ENCODE results near the gene FAM3A.

The FAM3A gene

DNA sequence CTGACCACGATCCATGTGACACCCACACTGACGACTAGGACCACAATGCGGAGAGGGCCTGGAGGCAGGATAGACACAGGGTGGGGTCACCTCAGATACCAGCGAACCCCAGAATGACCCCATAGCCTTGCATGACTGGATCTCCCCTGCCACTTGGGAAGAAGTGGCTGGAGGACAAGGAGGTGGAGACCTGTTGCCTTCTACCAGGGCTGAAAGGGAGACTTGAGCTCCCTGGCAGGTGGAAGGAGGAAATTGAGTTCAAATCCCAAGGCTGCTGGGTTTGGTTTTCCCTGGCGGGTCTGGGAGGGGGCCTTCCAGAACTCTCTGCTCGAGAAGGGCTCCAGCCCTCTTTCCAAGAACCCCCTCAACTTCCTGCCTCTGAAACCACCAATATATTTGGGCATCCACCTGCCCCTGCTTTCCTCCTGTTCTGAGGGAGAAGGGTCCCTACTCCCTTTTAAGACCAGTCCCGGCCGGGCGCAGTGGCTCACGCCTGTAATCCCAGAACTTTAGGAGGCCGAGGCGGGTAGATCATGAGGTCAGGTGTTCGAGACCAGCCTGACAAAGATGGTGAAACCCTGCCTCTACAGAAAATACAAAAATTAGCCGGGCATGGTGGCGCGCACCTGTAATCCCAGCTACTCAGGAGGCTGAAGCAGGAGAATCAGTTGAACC is 3.0 kb downstream of the FAM3A start:
- no peak for TF ChIP-seq GATA3 (IDR thresholded peaks at IDR 0.05; ENCODE audit: low read depth, low read length)
- TF ChIP-seq GATA2 (IDR thresholded peaks at IDR 0.05; ENCODE audit: low read depth, low read length), result no peak

DNA sequence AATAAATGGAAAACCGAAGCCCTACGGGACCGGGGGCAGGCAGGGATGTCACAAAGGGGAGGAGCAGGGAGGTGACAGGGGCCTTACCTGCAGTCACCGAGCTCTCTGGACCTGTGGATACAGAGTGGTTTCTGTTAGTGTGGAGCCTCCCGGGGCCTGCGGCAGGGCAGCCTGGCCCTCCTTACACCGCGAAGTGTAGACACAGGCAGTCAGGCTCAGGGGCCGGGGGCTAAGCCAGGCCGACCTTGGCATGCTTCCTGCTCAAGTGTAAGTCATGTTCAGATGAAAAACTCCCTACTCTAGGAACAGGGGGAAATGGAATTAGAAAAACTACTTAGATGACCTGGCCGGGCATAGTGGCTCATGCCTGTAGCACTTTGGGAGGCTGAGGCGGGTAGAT is 4.3 kb downstream of the FAM3A start:
- TF ChIP-seq GATA3 (IDR thresholded peaks at IDR 0.05; ENCODE audit: low read depth, low read length) (no peak), GATA2 (IDR thresholded peaks at IDR 0.05; ENCODE audit: low read depth, low read length) (no peak)

DNA sequence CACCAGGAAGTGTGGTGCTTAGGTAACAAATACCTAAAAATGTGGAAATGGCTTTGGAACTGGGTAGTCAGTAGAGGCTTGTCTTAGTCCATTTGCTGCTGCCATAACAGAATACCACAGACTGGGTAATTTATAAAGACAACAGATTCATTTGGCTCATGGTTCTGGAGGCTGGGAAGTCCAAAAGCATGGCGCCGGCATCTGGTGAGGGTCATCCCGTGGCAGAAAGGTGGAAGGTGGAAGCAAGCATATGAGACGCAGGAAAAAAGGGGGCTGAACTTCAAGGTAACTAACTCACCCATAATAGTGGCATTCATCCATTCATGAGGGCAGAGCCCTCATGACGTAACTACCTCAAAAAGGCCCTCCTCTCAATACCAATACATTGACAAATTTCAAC is 6.6 kb downstream of the FAM3A start:
- TF ChIP-seq GATA2 (IDR thresholded peaks at IDR 0.05; ENCODE audit: low read depth, low read length) (no peak), GATA3 (IDR thresholded peaks at IDR 0.05; ENCODE audit: low read depth, low read length) (no peak)

DNA sequence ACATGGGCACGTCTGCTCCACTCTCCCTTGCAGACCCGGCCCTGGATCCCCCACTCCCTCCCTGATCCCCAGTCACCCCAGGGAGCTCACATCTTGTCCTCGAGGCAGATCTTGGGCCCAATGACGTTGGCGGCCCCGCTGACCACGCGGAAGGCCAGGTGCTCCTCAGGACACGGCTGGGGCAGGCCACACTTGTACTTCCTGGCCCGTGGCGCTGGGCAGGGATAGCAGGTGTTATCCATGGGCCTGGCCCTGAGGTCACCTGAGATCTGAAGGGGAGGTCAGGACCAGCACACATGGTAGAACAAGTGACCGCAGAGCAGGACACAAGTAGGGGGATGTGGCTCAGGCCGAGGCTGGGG is 7.7 kb downstream of the FAM3A start:
- TF ChIP-seq GATA3 (IDR thresholded peaks at IDR 0.05; ENCODE audit: low read depth, low read length), result no peak
- no peak for TF ChIP-seq GATA2 (IDR thresholded peaks at IDR 0.05; ENCODE audit: low read depth, low read length)

DNA sequence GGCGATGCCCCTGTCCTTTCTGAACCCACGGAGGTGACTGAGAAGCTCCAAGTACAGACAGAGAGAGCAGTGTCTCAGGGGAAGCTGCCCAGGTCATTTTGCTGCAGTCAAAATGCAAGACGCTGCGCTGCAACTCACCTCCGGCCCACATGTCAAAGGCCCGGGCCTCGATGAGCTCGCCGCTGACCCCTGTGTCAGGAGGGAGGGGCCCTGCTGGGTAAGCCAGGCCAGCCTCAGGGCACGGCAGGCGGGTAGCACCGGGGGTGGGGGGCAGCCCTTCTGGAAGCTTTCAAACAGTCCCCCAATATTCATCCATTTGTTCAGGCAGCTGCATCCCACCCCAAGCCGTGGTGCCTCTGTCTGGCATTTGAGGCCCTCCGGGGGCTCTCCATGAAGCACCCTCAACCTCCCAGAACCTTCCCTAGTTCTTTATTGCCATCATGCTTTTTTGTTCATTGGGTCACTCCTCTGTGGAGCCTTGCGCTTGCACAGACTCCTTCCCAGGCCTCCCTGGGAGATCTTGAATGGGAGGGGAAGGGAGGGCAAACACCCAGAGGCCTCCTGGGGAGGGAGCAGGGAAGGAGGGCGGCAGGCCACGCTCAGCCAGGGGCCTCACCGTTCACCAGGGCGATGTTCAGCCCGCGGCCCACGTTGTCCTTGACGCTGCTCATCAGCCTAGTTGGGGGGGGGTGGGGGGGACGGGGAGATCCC is 8.2 kb downstream of the FAM3A start:
- TF ChIP-seq GATA2 (IDR thresholded peaks at IDR 0.05; ENCODE audit: low read depth, low read length), result no peak
- no peak for TF ChIP-seq GATA3 (IDR thresholded peaks at IDR 0.05; ENCODE audit: low read depth, low read length)

DNA sequence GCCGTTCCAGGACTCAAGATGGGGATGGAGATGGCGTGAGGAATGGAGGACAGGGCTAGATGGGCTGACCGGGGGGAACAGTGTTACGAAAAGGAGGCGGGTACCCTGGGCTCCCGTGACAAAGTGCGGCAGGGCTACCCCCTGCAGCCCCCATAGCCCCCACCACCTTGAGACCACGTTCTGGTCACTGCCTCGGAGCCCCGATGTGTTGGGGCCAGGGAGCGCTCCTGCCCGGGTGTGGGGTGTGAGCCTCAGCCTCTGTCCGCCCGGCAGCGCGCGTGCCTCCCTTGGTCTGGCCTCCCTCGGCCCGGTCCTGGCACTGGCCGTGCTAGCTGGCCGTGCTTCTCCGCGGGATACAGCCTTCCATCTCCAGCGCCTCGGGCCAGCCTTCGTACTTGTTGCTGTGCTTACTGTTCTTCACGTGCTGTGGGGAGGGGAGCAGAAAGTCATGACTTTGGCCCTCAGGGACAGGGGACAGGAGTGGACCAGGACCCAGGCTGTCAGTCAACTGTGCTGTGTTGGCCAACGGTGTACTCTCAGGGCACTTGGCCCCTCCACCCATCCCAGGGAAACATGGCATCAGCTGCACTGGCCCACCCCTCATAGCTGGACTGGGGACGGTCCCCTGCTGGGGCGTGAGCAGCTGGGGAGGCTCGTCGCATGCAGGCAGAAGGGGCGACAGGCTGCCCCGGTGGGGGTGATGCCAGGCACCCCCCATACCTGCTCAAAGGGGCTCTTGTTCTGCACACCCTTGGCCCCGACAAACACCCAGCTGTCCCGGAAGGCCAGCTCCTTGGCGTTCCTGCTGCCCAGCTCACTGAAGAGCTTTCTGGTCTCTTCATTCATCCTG is 9.3 kb downstream of the FAM3A start:
- no peak for TF ChIP-seq GATA3 (IDR thresholded peaks at IDR 0.05; ENCODE audit: low read depth, low read length)
- no peak for TF ChIP-seq GATA2 (IDR thresholded peaks at IDR 0.05; ENCODE audit: low read depth, low read length)

DNA sequence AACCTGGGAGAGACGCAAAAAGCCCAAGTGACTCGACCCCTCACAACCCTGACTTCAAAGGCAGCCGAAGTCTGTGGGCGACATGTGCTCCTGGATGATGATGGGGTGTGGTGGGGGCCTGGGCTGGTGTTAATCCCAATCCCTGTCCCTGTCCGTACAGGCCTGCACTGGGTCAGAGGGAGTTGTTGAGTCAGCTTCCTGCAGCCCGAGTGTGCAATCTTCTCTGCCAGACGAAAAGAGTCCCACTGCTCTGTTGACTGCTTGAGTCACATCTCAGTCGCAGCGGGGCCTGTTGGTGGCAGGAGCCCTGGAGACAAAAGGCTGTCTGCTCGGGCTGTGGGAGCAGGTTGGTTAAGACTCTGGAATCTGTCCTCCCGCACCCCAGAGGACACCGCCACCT is 10.3 kb downstream of the FAM3A start:
- TF ChIP-seq GATA2 (IDR thresholded peaks at IDR 0.05; ENCODE audit: low read depth, low read length), result no peak
- TF ChIP-seq GATA3 (IDR thresholded peaks at IDR 0.05; ENCODE audit: low read depth, low read length), result no peak

DNA sequence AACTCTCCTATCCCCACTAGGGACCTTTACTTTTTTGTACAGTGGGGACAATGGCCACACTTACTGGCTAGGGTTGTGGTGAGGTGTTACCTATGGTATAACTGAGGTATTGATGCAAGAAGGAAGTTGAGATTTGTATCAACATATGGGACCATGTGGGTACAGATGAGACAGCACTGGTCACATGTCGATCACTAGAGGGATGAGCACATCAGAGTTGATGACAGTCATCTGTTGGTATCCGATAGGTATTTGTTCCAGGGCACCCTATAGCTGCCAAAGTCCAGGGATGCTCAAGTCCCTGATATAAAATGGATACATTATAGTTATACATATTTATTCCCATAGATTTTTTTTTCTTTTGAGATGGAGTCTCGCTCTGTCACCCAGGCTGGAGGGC is 13.0 kb downstream of the FAM3A start:
- TF ChIP-seq GATA3 (IDR thresholded peaks at IDR 0.05; ENCODE audit: low read depth, low read length), result no peak
- no peak for TF ChIP-seq GATA2 (IDR thresholded peaks at IDR 0.05; ENCODE audit: low read depth, low read length)

DNA sequence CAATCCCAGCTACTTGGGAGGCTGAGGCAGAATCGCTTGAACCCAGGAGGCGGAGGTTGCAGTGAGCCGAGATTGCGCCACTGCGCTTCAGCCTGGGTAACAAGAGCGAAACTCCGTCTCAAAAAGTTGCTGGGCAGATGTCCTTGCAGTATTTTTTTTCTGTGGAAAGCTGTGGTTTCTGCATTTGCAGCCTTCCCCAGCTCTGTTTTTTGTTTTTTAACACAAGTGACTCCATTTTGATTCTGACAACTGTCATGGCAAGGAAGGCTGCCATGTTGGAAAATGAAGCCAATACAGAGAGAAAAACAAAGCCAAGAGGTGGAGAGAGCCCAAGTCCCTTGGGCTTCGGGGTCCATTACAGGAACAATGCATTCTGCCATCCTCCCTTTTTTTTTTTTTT is 13.9 kb downstream of the FAM3A start:
- TF ChIP-seq GATA2 (IDR thresholded peaks at IDR 0.05; ENCODE audit: low read depth, low read length), result no peak
- no peak for TF ChIP-seq GATA3 (IDR thresholded peaks at IDR 0.05; ENCODE audit: low read depth, low read length)

DNA sequence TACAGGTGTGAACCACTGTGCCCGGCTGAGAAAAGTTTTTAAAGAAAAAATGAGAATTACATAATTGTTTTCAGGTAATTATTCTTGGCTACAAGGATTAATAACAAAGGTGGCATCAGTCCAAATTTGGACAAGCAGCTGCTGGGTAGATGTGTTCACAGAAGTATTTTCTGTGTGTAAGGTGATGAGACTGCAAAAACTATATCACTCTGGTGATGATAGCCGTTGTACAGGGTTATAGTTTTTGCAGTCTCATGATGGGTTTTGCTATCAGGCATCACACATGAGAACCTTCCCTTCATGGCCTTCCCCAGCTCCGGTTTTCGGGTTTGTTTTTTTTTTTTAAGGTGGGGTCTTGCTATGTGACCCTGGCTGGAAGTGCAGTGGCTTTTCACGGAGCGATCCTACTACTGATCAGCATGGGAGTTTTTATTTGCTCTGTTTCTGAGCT is 20.5 kb downstream of the FAM3A start:
- TF ChIP-seq GATA2 (IDR thresholded peaks at IDR 0.05; ENCODE audit: low read depth, low read length) (no peak), GATA3 (IDR thresholded peaks at IDR 0.05; ENCODE audit: low read depth, low read length) (no peak)

DNA sequence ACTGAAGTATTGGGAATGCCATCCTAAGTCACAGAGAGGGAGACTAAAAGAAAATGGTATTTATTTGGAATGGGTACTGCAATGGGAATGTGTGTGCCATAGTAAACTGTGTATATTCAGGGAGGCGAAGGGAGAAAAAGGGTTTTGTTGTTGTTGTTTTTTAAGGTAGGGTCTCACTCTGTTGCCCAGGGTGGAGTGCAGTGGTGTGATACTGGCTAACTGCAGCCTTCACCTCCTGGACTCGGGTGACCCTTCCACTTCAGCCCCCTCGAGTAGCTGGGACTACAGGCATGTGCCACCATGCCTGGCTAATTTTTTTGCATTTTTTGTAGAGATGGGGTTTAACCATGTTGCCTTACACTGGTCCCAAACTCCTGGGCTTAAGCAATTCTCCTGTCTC is 21.3 kb downstream of the FAM3A start:
- TF ChIP-seq GATA3 (IDR thresholded peaks at IDR 0.05; ENCODE audit: low read depth, low read length), result no peak
- TF ChIP-seq GATA2 (IDR thresholded peaks at IDR 0.05; ENCODE audit: low read depth, low read length), result no peak

DNA sequence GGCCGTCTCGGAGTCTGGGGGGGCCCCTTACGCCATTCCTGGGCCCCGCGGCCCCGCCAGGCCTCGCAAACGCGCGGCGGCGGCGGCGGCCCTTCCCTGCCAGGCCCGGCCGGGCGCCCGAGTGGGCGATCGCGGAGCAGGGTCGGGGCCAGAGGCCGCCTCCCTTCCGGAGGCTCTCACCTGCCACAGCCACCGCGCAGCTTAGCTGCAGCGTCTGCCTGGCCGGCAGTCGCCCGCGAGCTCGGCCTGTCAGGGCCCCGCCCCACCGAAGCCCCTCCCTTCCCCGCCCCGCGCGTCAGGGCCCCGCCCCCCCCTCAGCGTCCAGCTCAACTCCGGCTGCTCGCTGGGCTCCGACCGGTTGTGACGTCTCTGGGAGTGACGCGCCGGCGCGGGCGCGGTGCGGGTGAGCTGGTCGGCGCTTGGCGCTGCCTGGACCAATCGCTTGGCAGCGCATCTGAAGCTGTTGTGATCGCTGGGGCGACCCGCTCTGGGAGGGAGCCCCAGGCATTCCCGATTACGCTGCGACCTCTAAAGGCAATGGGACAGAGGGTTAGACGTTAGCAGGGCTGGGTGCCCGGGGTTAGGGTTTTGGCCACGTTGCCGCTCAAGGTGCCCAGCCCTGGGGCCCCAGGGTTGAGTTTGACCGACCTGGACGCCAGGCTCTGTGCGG is 25.5 kb downstream of the FAM3A start, which contains the start of gene SLC10A3:
Gene SLC10A3, minus strand, starts transcription at position 216 of the 670 bp plus-strand sequence. CDS start 1,689 bp downstream, outside the sequence.
- TF ChIP-seq GATA2 (IDR thresholded peaks at IDR 0.05; ENCODE audit: low read depth, low read length) (no peak), GATA3 (IDR thresholded peaks at IDR 0.05; ENCODE audit: low read depth, low read length) (no peak)

DNA sequence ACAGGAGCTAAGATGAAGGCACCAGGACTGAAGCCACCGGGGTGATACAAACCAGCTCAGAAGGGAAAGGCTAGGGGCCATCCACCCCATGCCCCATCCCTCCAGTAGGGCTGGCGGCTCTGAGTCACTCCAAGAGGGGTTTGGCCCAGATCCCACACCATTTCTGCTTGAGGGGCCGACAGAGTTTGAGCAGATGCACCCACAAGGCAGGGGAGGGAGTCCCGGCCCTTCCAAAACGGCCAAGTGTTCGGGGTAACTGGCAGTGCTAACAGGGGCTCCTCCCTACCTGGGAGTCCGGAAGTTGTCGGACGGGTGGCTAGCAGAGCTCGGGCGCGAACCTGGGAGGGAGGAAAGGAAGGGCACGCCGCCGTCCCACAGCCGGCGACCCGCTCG is 26.0 kb downstream of the FAM3A start:
- TF ChIP-seq GATA3 (IDR thresholded peaks at IDR 0.05; ENCODE audit: low read depth, low read length) (no peak), GATA2 (IDR thresholded peaks at IDR 0.05; ENCODE audit: low read depth, low read length) (no peak)

DNA sequence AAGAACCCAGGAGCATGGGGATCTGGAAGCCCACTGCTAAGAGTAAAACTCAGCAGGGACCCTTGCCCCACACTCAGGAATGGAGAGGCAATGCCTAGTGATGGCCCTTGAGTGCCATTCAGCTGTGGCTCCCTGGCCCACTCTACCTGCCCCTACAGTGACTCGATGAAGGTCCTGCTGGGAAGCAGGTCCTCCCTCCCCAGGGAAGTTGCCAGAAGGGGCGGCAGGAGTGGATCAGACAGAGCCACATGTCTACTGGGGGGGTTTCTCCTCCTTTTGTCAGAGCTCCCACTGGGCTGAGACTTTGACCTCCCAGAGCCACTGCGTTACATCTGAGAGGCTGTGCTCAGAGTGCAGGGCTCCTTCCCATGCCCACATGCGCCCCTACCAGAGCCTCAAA is 26.9 kb downstream of the FAM3A start:
- TF ChIP-seq GATA2 (IDR thresholded peaks at IDR 0.05; ENCODE audit: low read depth, low read length) (no peak), GATA3 (IDR thresholded peaks at IDR 0.05; ENCODE audit: low read depth, low read length) (no peak)
